ENCODE measurements around the gene ACSBG1. TPM values are rescaled to one million over a fixed set of nuclear protein-coding genes. Genes with fewer than 3 reads are reported as not detected.
A peak's percentile ranks its signal among the peaks of the same experiment; 100 is the strongest.

The ACSBG1 gene, protein sequence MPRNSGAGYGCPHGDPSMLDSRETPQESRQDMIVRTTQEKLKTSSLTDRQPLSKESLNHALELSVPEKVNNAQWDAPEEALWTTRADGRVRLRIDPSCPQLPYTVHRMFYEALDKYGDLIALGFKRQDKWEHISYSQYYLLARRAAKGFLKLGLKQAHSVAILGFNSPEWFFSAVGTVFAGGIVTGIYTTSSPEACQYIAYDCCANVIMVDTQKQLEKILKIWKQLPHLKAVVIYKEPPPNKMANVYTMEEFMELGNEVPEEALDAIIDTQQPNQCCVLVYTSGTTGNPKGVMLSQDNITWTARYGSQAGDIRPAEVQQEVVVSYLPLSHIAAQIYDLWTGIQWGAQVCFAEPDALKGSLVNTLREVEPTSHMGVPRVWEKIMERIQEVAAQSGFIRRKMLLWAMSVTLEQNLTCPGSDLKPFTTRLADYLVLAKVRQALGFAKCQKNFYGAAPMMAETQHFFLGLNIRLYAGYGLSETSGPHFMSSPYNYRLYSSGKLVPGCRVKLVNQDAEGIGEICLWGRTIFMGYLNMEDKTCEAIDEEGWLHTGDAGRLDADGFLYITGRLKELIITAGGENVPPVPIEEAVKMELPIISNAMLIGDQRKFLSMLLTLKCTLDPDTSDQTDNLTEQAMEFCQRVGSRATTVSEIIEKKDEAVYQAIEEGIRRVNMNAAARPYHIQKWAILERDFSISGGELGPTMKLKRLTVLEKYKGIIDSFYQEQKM
- polyA plus RNA-seq (2013, experiment 1 of 2; ENCODE audit: insufficient read length): 0.07 TPM
- polyA plus RNA-seq (2013, experiment 2 of 2; ENCODE audit: insufficient read length): 0.20 TPM

DNA sequence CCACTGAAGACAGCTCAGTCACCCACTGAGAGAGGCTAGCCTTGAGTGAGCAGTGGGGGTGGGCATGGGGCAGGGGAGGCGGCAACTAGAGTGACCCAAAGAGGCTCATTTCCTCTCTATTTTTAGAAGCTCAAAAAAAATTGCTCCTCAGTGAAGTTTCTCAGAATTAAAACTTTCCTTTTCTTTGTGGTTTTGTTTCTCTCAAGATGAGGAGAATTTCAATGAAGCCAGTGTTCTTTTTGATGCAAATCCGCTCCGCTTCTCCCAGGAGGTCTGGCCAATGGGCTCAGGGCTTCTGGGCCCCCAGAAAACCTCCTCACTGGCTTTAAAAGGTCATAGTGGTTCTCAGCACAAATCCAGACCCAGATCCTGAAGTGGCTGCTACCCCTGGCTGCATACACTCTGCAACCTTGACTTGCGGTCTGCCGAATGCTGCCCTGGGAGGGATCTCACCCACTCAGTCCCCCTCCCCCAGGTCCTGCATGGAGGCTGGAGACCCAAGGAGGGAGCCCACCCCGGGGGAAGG, at the start of gene ACSBG1:
TSS of gene ACSBG1 (minus strand) at position 51 of the 526 bp plus-strand sequence. CDS start 64 bp downstream, outside the sequence.
- no peak for DNase-seq

DNA sequence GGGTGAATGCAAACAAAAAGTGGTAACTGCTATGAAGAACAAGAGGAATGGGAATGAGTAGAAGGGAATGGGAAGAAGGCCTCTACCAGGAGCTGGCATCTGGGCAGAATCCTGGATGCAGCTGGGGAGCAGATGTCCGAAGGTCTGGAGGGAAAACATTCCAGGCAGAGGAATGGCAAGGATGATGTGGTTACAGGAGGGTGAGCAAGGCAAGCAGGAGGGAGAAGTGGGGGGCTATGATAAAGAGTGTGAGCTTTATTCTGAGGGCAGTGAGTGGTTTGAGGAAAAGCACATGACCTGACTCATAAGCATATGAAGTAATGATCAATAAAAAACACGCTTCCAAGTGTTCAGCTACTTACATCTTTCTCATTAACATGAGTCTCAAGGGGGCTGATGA, 48.0 kb upstream of the ACSBG1 start:
- peak; percentile 59 for DNase-seq

DNA sequence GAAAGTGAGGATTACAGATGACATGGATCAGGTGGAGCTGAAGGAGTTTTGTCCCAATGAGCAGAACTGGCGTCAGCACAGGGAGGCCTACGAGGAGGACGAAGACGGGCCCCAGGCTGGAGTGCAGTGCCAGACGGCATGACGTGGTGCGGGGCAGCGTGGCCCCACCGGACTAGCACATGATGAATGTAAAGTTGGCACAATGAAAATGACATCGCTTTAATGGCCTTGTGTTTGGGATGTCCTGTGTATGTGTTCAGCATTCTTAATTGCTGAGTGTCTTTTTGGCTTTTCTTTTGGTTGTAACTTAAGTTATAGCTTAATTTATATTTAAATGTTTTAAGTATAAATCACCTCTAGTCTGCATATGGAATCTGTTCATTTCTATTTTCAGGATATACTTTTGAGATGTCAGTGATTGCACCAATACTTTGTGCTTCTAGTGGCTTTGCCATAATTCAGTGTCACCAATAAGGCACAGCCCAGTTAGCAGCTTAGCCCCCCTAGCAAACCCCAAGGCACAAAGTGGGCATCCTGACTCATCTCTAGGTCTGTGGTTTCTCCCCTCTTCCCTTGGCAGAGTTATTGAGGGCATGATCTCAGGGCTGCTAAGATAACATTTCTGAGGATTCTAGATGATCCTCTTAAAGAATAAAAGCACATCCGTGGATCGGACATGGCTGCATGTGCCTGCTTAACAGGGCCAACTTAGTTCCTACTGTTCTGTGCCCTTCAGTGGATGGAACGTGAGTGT, 46.1 kb upstream of the ACSBG1 start:
- DNase-seq: peak; percentile 59

DNA sequence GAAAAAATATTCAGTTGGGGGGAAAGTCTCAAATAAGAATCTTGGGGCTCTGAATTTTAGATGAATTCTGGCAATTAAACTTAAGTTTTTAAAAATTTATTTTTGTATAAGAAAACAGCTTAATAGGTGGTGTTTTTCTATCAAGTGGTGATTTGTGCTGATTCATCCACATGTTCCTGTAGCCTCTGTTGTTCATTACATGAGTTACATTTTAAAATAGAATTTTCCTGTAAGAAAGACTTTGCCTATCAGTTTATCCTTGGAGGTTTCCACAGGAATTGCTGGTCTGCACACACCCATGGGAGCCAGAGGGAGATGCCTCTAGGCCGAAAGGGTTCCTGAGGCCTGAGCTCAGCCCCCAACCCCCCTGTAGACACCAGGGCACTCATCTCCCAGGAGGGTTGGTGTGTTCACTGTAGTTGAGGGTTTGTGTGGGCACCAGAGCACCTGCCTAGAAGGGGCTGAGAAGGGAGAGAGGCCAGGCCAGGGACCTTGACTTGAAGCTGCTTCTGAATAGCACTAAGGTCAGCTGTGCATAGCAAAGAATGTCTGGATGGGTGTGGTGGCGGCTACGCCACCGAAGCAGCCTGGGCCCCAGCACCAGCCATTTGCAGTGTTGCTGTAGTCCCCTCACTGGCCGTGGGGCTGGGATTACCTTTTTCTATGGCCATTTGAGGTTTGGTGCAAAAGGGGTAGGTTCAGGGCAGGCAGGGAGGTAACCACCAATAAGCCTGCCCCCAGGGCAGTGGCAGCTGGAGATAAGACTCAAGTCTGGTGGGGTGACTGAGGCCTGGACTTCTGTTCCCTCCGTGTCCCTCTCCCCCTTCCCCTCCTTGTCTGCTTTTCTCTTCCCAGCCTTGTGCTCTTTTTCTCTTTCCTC, 41.9 kb upstream of the ACSBG1 start:
- DNase-seq: no peak

DNA sequence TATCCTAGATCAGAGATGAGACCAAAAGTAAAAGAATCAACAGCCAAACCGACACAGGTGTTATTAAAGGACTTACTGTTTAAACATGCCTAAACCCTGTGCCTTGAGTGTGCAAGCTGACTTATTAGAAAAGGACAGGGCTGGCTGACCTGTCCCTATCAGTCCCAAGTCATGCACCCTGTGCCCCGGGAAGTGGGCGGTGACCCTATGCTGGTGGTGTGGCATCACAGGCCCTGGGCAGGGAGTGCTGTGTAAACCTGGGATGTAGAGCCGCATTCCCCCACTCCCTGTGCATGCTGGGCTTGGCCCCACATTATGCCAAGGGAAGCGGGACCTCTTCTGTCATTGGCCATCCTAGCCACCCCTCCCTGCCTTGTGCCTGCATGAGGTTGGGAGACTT, 40.6 kb upstream of the ACSBG1 start:
- DNase-seq: no peak

DNA sequence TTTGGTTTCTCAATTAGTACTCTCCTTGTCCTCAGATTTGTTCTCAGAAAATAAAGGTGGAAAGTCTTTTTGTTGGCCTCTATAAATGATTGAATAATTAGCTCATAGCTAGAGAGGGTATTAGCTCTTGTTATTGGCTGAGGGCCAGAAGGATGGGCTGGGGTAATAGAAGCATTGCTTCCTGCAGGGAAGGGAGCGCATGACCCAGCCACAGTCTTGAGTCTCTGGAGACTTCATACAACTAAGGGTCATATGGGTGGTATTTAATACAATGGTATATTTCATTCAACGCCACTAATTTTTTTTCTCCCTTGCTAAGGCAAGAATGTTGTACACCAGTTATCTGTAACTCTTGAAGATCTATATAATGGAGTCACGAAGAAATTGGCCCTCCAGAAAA, 38.4 kb upstream of the ACSBG1 start:
- no peak for DNase-seq

DNA sequence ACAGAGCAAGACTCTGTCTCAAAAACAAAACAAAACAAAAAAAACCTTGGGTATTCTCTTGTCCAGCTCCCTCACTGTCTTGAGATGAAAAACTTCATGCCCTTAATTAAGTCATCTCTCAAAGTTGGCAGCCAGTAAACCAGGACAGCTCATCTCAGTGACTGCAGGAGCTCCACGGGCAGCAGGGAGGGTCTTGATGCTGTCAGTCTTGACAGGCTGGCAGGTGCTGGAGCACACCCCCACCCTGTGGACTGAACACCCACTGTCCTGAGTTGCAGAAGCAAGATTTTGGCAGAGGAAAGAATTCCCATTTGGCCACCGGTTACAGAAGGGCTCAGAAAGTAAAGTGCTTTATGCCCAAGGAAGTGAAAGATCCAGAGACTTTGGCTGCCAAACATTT, 38.0 kb upstream of the ACSBG1 start:
- no peak for DNase-seq

DNA sequence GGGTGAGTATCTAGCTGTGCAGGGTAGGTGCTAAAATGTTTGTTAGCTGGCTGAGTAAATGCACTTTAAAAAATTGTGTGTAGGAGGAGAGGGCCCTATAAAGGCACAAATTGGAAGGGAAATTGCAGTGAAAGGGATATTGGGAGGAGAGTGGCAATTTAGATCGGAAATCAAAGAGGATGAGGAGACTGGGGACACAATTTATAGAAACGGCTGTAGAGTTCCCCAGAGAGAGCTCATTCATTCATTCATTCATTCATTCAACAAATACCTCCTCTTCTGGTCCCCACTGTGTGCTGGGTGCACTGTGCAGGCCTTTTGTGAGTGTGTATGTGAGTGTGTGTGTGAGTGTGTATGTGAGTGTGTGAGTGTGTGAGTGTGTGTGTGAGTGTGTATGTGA, 32.4 kb upstream of the ACSBG1 start:
- no peak for DNase-seq

DNA sequence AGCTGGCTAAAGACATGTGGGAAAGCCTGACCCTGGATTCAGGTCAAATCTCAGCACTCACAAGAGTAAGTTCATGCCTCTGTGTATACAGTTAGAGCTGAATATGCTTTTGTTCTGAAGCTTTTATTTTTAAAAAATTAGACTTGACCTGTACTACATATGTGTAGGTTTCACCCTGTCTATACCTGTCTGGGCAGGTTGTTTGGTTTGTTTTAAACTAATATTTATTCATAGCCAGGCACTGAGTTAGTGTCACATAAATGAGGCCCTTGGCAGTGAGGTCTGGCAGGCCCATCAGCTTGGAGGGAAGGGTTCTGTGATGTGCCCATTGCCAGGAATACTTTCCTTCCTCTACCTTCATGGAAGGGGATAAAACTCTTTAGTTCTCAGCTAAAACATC, 31.9 kb upstream of the ACSBG1 start:
- DNase-seq: no peak

DNA sequence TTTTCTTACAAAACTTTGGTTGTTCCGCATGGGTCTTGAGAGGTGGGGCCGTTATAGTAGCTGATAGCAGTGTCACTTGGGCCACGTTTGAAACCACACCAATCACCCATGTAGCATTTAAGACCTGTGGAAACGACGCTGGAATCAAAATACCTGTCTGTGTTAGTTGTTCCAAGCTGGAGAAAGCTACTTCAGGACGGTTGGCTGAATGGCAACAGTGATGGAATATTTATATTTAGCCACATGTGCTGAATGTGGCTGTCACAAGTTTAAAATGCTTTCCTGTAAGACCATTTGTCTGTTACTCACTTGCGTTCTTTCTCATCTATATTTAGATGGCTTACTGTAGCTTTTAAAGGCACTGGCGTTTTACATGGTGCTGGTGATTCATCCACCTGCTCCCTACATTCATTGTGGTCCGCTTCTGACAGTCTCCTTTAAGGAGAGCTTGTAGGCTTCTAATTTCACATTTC, 31.4 kb upstream of the ACSBG1 start:
- peak; percentile 31 for DNase-seq

DNA sequence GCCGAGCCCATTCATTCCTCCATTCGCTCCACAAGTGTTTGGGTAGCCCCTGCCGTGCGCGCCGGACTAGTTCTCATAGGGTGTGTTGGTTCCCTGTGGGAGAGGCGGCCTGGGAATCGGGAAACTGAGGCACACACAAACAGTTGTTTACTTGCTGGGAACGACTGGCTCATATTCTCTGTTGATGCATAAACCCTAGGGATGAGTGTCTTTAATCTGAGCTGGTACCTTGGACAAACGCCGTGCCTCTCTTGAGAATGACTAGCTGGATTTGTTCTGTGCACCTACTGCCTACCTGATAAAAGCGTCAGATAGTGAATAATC, 30.7 kb upstream of the ACSBG1 start:
- DNase-seq: no peak

DNA sequence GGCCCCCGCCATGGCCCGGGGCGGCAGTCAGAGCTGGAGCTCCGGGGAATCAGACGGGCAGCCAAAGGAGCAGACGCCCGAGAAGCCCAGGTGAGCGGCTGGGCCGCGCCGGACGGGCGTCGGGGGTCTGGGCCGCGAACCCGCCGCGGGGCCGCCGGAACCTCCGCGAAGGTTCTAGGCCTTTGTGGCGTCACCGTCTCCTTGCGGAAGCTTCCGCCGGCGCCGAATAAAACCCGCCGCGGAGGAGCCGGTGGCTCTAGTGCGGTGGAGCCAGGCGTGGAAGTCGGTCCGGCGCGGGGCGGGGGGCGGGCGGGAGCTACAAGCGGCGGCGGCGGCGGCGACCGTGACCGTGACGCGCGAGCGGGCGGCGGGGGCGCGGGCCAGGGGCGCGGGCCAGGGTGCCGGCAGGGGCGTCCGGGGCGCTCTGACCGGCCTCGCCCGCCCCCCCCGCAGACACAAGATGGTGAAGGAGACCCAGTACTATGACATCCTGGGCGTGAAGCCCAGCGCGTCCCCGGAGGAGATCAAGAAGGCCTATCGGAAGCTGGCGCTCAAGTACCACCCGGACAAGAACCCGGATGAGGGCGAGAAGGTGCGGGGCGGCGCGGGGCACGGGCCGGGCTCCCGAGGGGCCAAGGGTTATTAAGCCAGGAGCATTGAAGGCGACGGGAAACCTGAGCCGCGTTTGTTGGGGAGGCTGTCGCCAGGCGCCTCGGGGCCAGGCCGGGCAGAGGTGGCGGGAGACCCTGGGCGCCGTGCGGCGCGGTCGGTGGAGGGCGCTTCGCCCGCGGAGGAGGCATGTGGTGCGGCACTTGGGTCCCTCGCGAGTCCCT, 30.2 kb upstream of the ACSBG1 start, which contains the start of gene DNAJA4:
TSS of gene DNAJA4 (plus strand) at position 259 of the 833 bp plus-strand sequence. CDS start at position 461, 202 bp downstream.
- DNase-seq: peak; percentile 59

DNA sequence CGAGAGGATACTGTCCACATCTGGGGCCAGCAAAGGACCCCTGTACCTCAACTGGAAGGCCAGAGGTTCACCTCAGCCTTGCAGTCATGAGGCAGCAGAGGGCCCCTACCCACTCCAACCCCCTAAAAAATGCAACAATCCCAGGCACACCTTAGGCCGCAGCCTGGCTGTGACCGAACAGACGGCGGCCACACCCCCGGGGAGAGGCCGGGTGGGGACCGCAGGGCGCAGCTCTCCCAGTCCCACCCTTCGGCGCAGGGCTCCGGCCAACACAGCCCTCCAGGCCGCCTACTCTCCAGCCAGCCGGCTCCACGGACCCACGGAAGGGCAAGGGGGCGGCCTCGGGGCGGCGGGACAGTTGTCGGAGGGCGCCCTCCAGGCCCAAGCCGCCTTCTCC, 29.5 kb upstream of the ACSBG1 start:
- no peak for DNase-seq

DNA sequence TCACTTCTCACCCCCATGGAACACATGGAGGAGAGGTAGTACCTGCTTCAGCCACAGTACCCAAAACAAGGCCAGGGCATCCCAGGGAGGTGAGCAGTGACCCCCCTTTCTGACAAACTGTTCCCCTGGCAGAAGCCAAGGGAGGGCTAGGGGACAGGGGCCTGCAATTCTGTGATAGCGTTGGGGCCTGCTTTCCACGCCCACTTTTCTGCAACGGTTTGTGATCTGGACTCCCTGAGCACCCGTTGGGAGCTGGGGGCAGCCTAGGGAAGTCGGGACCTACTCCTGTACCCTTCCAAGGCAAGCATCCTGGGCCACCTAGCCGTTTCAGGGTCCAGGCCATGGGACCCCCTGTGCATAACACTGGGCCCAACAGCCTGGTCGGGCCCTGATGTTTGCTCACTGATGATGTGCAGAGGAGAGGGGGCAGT, 29.0 kb upstream of the ACSBG1 start:
- DNase-seq: no peak

DNA sequence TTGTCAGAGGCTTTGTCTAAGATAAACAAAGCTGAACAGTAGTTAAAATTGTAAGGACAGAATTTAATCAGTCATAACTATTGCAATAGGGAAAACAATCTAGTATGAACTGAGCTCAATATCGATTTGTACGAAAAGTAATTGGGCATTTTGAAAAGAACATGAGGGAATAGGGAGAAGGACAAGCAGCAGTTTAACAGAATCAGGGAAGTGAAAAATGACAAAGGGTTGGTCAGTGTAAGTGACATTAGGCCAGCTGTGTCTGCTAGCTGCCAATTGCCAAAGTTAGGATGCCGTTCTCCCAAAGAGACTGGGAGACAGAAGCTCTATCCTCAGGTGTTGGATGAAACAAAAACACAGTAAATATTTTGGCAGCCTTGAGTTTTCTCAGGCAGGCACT, 26.7 kb upstream of the ACSBG1 start:
- DNase-seq: no peak

DNA sequence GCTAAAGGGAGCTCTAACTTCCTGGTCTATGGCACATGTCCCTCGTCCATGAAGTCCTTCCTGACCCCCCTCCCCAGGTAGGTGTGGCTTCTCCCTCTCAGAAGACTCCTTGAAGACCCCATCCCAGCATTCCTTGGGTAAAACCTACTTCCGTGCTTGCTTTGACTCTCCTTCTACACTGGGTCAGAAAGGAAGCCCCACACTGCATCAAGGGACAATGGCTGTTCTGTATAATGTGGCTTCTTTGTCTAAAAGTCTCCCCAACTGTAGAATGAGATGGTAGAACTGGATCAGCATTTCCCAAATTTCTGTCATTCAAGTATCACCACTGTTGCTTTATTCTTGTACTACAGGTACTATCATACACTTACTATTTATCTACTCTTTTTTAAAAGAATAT, 26.1 kb upstream of the ACSBG1 start:
- DNase-seq: no peak

DNA sequence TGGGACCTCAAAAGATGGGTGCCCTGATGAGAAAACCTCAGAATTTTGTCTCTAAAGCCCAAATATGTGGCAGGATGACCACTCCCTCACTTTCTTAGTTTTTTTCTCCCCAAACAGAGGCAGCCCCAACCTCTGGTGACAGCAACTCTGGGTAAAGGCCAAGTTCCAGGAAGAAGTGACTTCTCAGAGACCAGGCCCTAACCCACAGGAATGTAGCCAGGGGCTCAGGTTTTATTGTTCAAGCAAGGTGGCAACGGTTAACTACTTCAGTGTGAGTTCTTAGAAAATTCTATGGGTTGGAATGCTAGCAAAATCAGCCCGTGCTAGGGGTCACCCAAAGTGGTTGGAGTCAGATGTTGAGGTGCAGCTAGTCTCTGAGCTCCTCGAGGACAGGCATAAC, 24.9 kb upstream of the ACSBG1 start:
- no peak for DNase-seq

DNA sequence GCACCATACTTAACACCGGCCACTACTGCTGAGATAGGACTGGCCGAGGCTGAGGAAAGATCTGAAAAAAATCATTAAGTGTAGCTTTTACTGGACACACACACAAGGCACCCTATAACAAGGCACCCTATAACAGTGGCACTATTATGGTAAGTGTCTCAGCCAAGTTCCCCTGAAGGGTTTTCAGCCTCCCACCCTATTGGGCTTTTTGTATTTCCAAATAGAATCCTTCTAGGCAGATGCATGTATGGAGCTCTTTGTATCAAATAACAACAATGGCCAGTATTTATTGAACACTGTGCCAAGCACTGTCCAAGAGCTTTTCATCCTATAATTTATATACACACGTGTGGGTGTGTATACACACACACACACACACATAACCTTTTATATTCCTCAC, 23.3 kb upstream of the ACSBG1 start:
- no peak for DNase-seq

DNA sequence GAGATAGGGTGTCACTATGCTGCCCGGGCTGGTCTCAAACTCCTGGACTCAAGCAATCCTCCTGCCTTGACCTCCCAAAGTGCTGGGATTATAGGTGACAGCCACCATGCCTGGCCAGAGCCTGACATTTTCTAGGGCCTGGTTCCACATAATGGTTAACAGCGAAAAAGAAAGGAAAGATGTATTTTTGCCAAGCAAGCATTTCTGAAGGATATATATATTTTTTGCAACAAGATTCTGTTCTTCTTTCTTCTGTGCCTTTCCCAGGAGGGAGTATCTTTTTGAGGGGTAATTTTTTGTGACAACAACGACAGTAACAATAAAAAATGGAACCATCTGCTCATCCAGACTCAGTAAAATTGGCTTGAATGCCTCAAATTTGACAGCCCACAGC, 21.7 kb upstream of the ACSBG1 start:
- DNase-seq: no peak

DNA sequence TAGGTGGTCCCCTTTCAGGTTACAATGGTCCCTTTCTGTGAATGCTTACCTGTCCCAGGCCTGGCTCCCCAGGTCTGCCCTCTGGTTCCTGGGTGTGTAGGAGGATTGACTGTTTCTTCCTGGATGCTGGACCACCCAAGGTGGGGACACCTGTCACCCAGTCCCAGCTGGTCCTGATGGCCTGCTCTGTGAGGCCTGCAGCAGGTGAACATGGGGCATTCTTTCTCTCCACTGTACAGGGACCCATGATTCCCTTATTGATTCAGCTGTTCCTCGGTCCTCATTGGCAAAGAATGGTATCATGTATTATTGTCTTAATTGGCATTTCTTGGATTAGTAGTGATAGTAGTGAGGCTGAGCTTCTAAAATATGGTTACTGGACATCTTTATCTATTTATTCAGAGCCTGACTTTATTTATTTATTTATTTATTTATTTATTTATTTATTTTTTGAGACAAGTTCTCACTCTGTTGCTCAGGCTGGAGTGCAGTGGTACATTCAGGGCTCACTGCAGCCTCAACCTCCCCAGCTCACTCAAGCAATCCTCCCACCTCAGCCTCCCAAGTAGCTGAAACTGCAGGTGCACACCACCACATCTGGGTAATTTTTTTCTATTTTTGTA, 21.2 kb upstream of the ACSBG1 start:
- DNase-seq: no peak
